ENCODE data around the gene NDOR1.

The NDOR1 gene

GRCh38 chr9:137167747-137168572, 37.5 kb upstream of the NDOR1 start:
- DNase-seq (ENCODE audit: low read depth in 2 of 2) = no peak

GRCh38 chr9:137168573-137168903, 37.0 kb upstream of the NDOR1 start:
- no peak for DNase-seq (ENCODE audit: low read depth in 2 of 2)

DNA sequence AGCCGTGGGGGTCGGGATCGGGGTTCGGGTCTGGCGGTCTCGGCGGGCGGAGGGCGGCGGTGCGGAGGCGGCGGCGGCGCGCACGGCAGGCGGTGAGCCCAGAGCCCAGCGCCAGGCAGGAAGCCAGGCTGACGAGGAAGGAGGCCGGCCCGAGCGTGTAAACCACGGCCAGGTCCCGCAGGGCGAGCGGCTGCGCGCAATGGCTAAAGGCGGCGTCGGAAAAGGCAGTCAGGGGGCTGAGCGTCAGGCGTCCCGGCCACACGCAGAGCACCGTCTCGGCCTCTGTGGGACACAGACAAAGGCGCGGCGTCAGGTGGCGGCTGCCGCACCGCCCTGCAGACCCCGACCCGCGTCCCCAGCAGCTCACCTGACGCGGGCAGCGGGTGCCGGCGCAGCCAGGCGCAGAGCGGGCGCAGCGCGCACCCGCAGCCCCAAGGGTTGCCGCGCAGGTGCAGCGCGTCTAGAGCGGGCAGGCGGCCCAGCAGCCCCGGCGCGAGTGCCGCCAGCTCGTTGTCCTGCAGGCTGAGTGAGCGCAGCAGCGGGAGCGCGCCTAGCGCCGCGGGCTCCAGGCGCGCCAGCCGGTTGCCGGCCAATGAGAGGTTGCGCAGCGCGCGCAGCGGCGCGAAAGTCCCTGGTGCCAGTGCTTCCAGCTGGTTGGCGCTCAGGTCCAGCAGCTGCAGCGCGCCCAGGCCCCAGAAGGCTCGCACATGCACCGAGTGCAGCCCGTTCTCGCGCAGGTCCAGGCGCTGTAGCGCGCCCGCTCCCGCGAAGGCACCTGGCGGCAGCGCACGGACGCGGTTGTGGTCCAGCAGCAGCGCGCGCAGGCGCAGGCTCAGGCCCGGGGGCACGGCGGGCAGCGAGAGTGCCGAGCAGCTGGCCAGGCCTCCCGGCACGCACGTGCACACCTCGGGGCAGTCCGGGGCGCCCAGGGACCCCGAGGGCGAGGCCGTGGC, 36.3 kb upstream of the NDOR1 start:
- no peak for DNase-seq (ENCODE audit: low read depth in 2 of 2)

GRCh38 chr9:137169896-137170358, 35.6 kb upstream of the NDOR1 start, which contains the start of gene LRRC26:
Gene LRRC26 (minus strand): TSS chr9:137170051. CDS start chr9:137169943, 108 bp downstream.
- no peak for DNase-seq (ENCODE audit: low read depth in 2 of 2)

DNA sequence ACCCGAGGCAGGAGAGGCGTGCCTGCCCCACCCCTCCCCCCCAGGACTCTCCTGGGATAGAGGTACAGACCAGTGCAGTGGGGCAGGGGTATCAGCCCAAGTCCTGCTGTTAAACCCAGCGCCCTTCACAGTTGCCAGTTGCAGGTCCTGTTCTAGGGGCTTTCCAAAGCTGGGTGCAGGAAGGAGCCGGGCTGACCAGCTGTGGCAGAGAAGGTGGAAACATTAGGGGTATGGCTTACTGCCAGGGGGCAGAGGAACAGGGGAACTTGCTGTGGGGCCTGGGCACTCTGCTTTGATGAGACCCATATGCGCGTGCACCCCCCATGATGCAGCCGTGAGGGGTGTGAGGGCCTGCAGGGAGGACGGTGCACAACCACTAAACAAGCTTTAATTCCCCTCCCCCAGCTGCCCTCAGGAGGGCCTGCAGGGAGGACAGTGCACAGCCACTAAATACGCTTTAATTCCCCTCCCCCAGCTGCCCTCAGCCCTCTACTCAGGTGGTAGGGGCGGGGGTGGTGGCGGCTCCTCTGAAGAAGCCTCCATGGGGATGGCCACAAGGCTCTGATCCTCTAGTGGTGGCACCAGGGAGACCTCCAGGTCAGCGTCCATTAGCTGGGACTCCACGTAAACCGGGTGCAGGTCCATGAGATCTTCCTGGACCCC, 34.9 kb upstream of the NDOR1 start:
- DNase-seq (ENCODE audit: low read depth in 2 of 2) = no peak

GRCh38 chr9:137171149-137171900, 34.2 kb upstream of the NDOR1 start:
- no peak for DNase-seq (ENCODE audit: low read depth in 2 of 2)

GRCh38 chr9:137172901-137173795, 32.4 kb upstream of the NDOR1 start:
- DNase-seq (ENCODE audit: low read depth in 2 of 2) = no peak

DNA sequence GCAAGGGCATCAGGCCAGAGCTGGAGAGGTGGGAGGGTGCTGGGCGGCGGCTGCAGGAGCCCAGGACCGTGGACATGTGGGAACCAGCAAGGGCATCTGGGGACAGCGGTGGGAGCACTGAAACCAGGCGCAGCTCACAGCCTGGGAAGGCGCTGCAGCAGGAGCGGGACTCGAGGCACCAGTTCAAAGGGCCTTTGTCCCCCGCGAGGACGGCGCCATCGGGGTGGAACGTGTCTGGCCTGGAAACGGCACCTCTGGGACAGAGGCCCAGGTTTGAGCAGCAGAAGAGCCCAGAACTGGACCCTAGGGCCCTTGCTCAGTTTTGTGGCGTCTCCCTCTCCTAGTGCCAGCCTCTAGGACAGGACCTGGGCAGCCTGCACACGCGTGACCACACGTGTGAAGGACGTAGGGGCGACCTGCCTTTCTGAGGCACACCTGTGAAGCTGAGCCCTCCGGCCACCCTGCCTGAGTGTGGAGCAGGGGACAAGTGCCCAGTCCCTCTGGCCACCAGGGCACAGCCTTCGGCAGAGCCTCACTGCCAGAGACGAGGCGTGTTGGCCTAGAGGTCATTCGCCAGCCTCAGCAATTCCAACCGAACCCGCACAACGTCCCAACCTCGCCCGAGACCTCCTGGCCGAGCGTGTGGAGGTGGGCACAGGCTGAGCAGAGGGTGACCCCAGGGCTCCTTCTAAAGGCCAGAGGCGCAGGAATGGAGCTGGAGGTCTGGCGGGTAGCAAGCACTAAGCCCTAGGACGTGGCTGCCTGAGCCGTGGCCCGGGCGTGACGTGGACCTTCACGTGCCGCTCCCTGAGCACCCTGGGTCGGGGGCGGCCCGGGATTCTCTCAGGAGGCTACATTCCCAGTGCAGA, 31.5 kb upstream of the NDOR1 start:
- no peak for DNase-seq (ENCODE audit: low read depth in 2 of 2)

GRCh38 chr9:137174722-137175293, 30.7 kb upstream of the NDOR1 start:
- DNase-seq (ENCODE audit: low read depth in 2 of 2) = no peak

DNA sequence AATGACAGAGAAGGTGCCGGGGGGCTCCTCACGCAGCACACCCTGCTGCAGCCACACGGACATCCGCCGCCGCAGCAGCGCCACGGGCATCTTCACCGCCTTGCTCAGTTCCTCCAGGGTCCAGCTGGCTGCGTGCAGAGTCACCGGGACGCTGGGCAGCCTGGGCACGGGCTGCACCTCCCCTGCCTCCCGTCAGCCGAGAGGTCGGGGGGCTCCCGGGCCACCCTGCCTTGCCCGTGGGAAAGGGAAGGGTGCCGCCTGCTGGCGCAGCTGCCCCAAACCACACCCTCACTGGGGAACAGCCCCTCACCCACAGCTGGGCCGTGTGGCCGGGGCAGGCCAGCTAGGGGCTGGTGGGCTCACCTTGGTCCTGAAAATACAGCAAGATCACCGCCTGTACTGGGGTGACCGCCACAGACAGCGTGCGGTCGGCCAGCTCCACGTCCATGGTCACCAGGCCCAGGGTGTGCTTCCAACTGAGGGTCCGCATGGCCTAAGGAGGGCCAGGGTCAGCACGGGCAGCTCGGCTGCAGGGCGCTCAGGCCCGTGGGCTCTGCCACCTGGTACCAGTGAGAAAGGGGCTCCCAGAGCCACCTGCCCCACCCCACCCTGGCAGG, 30.0 kb upstream of the NDOR1 start:
- DNase-seq (ENCODE audit: low read depth in 2 of 2) = no peak

DNA sequence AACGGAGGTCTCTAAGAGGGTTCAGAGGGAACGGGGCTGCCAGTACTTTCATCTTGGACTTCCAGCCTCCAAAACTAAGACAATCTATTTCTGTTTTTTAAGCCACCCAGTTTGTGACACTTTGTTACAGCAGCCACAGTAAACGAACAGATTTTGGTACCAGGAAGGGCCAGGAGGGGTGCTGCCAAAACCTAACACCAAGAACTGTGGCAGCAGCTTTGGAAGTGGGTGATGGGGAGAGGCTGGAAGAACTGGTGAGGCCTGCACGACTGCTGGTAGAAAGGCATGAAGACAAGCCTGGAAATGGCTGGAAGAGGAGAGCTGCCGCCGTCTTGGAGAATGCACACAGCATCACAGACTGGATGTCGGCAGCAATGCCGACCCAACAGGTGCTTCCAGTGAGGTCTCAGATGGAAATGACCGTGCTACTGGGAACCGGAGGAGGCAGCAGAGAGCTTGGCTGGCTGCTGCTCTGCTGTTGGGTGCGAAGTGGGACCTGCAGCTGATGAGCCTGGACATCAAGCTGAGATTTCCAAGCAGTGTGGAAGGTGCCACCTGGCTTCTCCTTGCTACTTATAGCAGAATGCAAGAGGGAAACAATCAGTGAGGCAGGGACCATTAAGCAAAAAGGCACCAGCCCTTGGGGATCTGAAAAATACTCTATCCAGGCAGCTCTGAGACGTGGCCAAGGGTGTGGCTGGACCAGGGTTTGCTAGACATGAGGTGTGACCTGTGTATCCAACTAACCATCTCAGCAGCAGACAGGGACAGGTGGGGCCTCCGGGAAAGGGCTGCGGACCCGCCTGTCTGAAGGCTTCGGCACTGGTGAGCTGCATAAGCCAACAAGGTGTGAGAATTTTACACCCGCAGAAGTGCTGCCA, 29.0 kb upstream of the NDOR1 start:
- no peak for DNase-seq (ENCODE audit: low read depth in 2 of 2)

DNA sequence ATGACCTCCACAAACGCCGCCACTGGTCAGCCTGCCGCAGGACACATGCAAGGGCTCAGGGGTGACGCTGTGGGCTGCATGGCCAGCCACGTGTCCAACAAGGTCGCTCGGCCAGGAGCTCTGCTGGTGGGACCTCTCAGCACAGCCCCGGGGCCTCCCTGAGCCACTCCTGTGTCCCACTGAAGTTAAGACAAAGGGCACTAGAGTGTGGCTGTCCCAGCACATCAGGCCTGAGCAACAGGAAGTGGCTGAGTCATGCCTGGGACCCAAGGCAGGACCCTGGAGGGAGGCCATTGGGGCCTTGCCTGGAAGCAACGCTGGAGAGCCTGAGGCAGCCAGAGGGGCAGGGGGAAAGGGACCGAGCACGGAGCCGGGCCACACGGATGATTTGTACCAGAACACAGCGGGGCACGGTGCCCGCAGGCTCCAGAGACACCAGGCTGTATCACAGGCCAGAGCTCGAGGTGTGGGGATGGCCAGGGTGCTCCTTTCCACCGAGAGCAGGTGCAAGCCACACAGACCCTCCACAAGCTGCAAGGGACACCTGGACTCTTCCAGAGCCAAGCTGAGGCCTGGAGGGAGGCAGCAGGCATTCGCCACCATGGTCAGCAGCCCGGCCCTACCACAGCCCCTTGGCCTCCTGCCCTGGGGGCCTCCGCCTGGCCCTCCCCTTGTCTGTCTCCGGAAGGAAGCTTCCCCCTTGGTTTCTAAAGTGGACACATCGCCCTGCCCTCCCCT, 27.1 kb upstream of the NDOR1 start:
- DNase-seq (ENCODE audit: low read depth in 2 of 2) = no peak

GRCh38 chr9:137178939-137179630, 26.4 kb upstream of the NDOR1 start:
- DNase-seq (ENCODE audit: low read depth in 2 of 2) = no peak

DNA sequence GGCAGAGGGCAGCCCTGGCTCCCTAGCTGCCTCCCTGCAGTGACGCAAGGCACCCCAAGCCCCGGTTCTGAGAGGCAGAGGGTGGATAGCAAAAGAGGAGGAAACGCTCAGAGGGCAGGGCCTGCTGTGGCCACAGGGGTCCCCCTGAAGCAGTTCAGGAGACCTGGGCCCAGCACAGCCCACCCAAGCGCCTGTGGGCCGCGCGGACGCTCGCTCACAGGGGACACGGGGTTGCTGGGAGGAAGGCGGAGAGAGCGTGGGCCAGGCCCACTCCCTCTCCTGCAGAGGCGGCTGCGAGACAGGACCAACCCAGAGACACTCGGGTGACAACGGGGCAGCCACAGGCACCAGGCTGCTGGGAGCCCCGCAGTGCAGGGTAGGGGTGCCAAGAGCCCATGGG, 25.7 kb upstream of the NDOR1 start:
- DNase-seq (ENCODE audit: low read depth in 2 of 2) = no peak

- no peak for DNase-seq (ENCODE audit: low read depth in 2 of 2)
Measured at GRCh38 chr9:137180491-137180890, 25.0 kb upstream of the NDOR1 start.

DNA sequence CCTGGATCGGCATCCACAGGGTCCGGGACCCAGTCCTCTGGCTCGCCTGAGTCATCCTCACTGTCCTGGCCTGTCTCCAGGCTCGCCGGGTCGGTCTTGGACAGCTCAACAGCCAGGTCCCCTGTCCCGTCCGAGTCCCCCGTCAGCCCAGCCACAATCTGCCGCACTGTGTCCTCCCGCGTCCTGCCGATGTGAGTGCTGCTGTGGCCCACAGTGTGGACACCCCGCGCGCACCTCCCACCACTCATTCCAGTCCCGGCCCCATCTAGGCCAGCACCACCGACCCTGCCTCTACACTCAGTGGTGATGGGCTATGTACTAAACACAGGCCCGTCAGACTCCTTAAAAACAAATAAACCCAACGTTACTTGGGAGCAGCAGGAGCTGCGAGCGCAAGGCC, 23.8 kb upstream of the NDOR1 start:
- DNase-seq (ENCODE audit: low read depth in 2 of 2) = no peak
